Ishikawa (cell line): Measurements from ENCODE around the gene SPAG9.

Source experiments
- CEBPB ChIP-seq: IDR thresholded peaks from 2 replicates; pipeline ENCODE4 v1.6.1; 2012
- CREB1 ChIP-seq: IDR thresholded peaks from 2 replicates; pipeline ENCODE4 v1.6.1; 2012; ENCODE audit warnings: low read depth
- EGR1 ChIP-seq: IDR thresholded peaks from 2 replicates; pipeline ENCODE4 v1.6.1; 2012
- EP300 ChIP-seq: IDR thresholded peaks from 2 replicates; pipeline ENCODE4 v1.6.1; 2012; ENCODE audit warnings: borderline replicate concordance
- FOXM1 ChIP-seq: IDR thresholded peaks from 2 replicates; pipeline ENCODE4 v1.6.1; 2012; ENCODE audit warnings: low read depth, borderline replicate concordance
- NFIC ChIP-seq: IDR thresholded peaks from 2 replicates; pipeline ENCODE4 v1.6.1; 2012
- RAD21 ChIP-seq: IDR thresholded peaks from 2 replicates; pipeline ENCODE4 v1.6.1; 2012; ENCODE audit warnings: low read depth
- TAF1 ChIP-seq: IDR thresholded peaks from 2 replicates; pipeline ENCODE4 v1.6.1; 2012; ENCODE audit warnings: low read depth, mild to moderate bottlenecking
- TCF12 ChIP-seq: IDR thresholded peaks from 2 replicates; pipeline ENCODE4 v1.6.1; 2012; ENCODE audit warnings: low read depth
- TEAD4 ChIP-seq: IDR thresholded peaks from 2 replicates; pipeline ENCODE4 v1.6.1; 2012
- YY1 ChIP-seq: IDR thresholded peaks from 2 replicates; pipeline ENCODE4 v1.6.1; 2012; ENCODE audit warnings: low read depth
- ZBTB7A ChIP-seq: IDR thresholded peaks from 2 replicates; pipeline ENCODE4 v1.6.1; 2012; ENCODE audit warnings: low read depth
- TF ChIP-seq, protein P1 (sequence below): IDR thresholded peaks from 2 replicates; pipeline ENCODE4 v1.6.1; 2012
- TF ChIP-seq, protein P2 (sequence below): IDR thresholded peaks from 2 replicates; pipeline ENCODE4 v1.6.1; 2012
- TF ChIP-seq, protein P3 (sequence below): IDR thresholded peaks from 2 replicates; pipeline ENCODE4 v1.6.1; 2012; ENCODE audit warnings: low read depth, mild to moderate bottlenecking

SPAG9 gene

DNA sequence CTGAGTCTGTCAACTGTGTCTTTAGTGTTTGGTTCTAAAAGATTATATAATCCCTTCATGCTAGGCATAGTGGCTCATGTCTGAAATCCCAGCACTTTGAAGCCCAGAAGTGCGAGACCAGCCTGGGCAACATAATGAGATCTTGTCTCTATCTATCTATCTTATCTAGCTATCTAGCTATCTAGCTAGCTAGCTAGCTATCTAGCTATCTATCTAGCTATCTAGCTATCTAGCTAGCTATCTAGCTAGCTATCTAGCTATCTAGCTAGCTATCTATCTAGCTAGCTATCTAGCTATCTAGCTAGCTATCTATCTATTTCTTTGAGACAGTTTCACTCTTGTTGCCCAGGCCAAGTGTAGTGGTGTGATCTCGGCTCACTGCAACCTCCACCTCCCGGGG, 43.8 kb downstream of the SPAG9 start:
- TF ChIP-seq CEBPB: no peak
- no peak for TF ChIP-seq EGR1
- TF ChIP-seq ZBTB7A: no peak
- no peak for TF ChIP-seq YY1
- no peak for TF ChIP-seq TEAD4
- TF ChIP-seq, protein P1, sequence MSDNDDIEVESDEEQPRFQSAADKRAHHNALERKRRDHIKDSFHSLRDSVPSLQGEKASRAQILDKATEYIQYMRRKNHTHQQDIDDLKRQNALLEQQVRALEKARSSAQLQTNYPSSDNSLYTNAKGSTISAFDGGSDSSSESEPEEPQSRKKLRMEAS: no peak
- no peak for TF ChIP-seq RAD21

DNA sequence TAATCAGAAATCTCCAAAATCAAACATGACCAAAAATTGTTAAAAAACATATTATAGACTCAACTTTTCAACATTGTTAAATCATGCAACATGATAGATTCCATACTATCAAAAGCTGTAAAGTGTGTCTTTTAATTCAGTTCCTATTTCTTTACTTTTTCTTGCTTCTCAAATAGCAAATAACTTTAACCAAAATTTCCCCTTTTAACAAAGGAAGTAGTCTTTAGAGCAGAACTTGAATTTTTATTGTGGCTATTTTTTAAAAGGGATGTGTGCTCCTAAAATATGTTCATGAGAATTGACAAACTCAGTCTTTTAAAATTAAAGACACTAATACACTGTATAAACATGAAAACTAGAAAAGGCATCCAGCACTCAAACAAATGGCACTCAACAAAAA, 49.1 kb downstream of the SPAG9 start:
- no peak for TF ChIP-seq TEAD4
- TF ChIP-seq TCF12: no peak
- no peak for TF ChIP-seq CREB1
- no peak for TF ChIP-seq CEBPB
- no peak for TF ChIP-seq TAF1
- TF ChIP-seq, protein P1: no peak
- TF ChIP-seq FOXM1: no peak
- no peak for TF ChIP-seq RAD21
- no peak for TF ChIP-seq ZBTB7A
- no peak for TF ChIP-seq EGR1
- TF ChIP-seq EP300: no peak

DNA sequence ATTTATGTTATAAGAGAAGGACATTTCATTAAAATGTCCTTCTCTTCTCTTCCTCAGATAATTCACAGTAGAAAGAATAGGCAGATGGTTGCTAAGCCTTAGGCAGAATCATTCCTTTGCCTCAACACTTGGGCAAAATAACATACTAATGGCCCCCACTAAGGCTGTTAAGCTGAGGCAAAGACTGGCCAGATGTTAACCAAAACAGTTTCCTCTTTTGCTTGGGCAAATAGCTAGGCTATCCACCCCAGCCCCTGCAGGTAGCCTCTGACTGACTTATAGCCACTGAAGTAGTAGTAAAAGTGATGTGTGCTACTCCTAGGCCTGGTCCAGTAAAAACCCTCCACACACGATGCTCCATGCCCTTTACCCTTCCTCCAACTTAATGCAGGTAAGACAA, 55.2 kb downstream of the SPAG9 start:
- TF ChIP-seq RAD21: no peak
- TF ChIP-seq EGR1: no peak
- TF ChIP-seq FOXM1: no peak
- no peak for TF ChIP-seq TEAD4
- TF ChIP-seq YY1: no peak
- TF ChIP-seq, protein P1: no peak
- no peak for TF ChIP-seq CREB1
- TF ChIP-seq TCF12: no peak
- TF ChIP-seq EP300: no peak
- TF ChIP-seq NFIC: no peak

DNA sequence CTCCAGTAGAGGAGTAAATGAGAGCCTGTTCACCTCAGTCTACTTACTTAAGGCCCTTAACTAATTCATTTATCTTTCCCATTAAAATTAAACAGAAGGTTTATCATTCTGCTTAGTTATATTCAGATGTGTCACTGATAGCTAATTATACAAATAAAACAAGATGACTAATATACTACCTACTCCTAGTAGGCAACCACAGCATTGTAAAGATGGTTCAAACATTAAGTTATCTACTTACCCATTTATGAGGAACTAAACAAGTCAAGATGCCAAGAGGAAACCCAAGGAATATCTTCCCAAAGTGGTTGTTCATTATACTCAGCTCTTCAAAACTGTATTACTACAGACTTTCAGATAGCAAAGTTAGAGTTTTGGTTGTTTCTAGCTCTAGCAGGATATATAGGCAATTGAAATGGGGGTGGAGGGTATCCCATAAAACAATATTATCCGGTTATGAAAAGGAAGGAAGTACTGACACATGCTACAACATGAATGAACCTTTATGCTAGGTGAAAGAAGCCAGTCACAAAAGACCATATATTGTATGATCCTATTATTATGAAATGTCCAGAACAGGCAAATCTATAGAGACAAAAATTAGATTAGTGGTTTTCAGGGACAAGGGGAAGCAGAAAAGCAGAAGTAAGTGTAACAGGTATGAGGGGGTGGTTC, 56.5 kb downstream of the SPAG9 start:
- TF ChIP-seq, protein P2, sequence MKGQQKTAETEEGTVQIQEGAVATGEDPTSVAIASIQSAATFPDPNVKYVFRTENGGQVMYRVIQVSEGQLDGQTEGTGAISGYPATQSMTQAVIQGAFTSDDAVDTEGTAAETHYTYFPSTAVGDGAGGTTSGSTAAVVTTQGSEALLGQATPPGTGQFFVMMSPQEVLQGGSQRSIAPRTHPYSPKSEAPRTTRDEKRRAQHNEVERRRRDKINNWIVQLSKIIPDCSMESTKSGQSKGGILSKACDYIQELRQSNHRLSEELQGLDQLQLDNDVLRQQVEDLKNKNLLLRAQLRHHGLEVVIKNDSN: no peak
- no peak for TF ChIP-seq TAF1
- TF ChIP-seq CEBPB: no peak
- TF ChIP-seq FOXM1: no peak

DNA sequence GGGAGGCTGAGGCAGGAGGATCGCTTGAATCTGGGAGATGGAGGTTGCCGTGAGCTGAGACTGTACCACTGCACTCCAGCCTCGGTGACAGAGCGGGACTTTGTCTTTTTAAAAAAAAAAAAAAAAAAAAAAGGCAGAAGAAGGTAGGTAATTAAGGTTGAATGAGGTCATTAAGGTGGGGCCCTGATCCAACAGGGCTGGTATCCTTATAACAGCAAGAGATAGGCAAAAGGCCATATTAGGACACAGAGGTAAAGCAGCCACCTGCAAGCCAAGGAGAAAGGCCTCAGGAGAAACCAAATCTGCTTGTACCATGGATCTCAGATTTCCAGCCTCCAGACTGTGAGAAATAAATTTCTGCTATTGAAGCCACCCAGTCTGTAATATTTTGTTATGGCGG, 60.3 kb downstream of the SPAG9 start:
- TF ChIP-seq YY1 (no peak), TCF12 (no peak), ZBTB7A (no peak), TAF1 (no peak), NFIC (no peak), EP300 (no peak), EGR1 (no peak), FOXM1 (no peak), RAD21 (no peak)
- TF ChIP-seq, protein P1: no peak
- TF ChIP-seq, protein P3, sequence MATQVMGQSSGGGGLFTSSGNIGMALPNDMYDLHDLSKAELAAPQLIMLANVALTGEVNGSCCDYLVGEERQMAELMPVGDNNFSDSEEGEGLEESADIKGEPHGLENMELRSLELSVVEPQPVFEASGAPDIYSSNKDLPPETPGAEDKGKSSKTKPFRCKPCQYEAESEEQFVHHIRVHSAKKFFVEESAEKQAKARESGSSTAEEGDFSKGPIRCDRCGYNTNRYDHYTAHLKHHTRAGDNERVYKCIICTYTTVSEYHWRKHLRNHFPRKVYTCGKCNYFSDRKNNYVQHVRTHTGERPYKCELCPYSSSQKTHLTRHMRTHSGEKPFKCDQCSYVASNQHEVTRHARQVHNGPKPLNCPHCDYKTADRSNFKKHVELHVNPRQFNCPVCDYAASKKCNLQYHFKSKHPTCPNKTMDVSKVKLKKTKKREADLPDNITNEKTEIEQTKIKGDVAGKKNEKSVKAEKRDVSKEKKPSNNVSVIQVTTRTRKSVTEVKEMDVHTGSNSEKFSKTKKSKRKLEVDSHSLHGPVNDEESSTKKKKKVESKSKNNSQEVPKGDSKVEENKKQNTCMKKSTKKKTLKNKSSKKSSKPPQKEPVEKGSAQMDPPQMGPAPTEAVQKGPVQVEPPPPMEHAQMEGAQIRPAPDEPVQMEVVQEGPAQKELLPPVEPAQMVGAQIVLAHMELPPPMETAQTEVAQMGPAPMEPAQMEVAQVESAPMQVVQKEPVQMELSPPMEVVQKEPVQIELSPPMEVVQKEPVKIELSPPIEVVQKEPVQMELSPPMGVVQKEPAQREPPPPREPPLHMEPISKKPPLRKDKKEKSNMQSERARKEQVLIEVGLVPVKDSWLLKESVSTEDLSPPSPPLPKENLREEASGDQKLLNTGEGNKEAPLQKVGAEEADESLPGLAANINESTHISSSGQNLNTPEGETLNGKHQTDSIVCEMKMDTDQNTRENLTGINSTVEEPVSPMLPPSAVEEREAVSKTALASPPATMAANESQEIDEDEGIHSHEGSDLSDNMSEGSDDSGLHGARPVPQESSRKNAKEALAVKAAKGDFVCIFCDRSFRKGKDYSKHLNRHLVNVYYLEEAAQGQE: no peak
- TF ChIP-seq, protein P2: no peak

DNA sequence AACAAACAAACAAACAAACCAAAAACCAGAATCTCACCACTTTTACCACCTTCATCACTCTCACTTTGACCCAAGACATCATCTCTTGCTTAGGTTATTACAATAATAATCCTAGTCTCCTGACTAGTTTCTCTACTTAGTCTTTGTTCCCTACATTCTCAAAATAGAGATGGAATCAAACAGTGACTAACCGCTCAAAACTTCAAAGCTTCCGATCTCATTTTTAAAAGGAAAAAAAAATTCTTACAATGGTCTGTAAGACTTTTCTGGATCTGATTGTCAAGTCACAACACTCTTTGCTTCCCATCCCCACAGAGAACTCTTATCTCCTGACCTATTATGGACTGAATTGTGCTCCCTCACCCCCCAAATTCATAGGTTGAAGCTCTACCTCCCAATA, 60.9 kb downstream of the SPAG9 start:
- TF ChIP-seq TAF1 (no peak), EP300 (no peak), YY1 (no peak), RAD21 (no peak), ZBTB7A (no peak), CEBPB (no peak), TCF12 (no peak), NFIC (no peak), TEAD4 (no peak), CREB1 (no peak), EGR1 (no peak), FOXM1 (no peak)
- TF ChIP-seq, protein P1: no peak
- TF ChIP-seq, protein P2: no peak
- TF ChIP-seq, protein P3: no peak
